Subcutaneous adipose tissue (tissue), 4 donors: ENCODE data around the gene RMI1. TPM values are rescaled to one million over a fixed set of nuclear protein-coding genes. Genes with fewer than 3 reads are reported as not detected.

ENCODE experiments used
- CTCF ChIP-seq: fragments of 450-650 bp; IDR thresholded peaks from one replicate; pipeline ENCODE4 v1.5.1; 2016; ENCODE audit warnings: low read depth, mild to moderate bottlenecking, control low read depth, antibody characterized with exemption, moderate library complexity
- total RNA-seq, 4 donors: library from RNA; depleted of rRNA; stranded (reverse); fragments of >200 nt; gene quantifications; one replicate each; pipeline ENCODE4 v1.1.0, GENCODE V29; 2016

Gene RMI1
- total RNA-seq, 4 donors from 2014 or later = 1.8 to 5.6 (median 5.2) TPM

- no peak for TF ChIP-seq CTCF
Measured at GRCh38 chr9:83960991-83961390, 19.6 kb upstream of the RMI1 start.

- TF ChIP-seq CTCF = no peak
Measured at GRCh38 chr9:83962165-83962564, 18.4 kb upstream of the RMI1 start.

- no peak for TF ChIP-seq CTCF
Measured at GRCh38 chr9:83964973-83965349, 15.6 kb upstream of the RMI1 start.

GRCh38 chr9:83965350-83966208 is 15.0 kb upstream of the RMI1 start:
- no peak for TF ChIP-seq CTCF

GRCh38 chr9:83966209-83966582 is 14.4 kb upstream of the RMI1 start:
- no peak for TF ChIP-seq CTCF

GRCh38 chr9:83967073-83967472 is 13.5 kb upstream of the RMI1 start:
- no peak for TF ChIP-seq CTCF

- TF ChIP-seq CTCF = no peak
Measured at GRCh38 chr9:83969602-83970001, 11.0 kb upstream of the RMI1 start.
